Mesodermal cell (in vitro differentiated cells): ENCODE data around the gene AR.

Experiments
- H3K27ac ChIP-seq: 2 replicates; pipeline ENCODE4 v1.7.0; 2013; ENCODE audit warnings: mild to moderate bottlenecking, low read depth, low read length, moderate library complexity; ENCODE audit not compliant: severe bottlenecking
- H3K36me3 ChIP-seq: 2 replicates; pipeline ENCODE4 v1.7.1; 2013; ENCODE audit warnings: mild to moderate bottlenecking, low read length, moderate library complexity; ENCODE audit not compliant: control insufficient read depth, insufficient read depth
- H3K4me1 ChIP-seq: one replicate; pipeline ENCODE4 v1.7.1; 2013; ENCODE audit warnings: mild to moderate bottlenecking, low read length; ENCODE audit not compliant: insufficient read depth, control insufficient read depth, poor library complexity, severe bottlenecking
- H3K4me3 ChIP-seq: 2 replicates; pipeline ENCODE4 v1.7.0; 2013; ENCODE audit warnings: low read length, control low read depth, mild to moderate bottlenecking; ENCODE audit not compliant: insufficient read depth, poor library complexity, severe bottlenecking; ENCODE audit errors: extremely low read depth
- H3K9me3 ChIP-seq: 2 replicates; pipeline ENCODE4 v1.7.1; 2013; ENCODE audit warnings: mild to moderate bottlenecking, low read length, moderate library complexity; ENCODE audit not compliant: control insufficient read depth
- WGBS, 2 experiments: methylation state at CpG; one replicate each; pipeline ENCODE4 v1.1.5; 2013; ENCODE audit warnings: missing lambda C conversion rate in 2 of 2; ENCODE audit not compliant: insufficient coverage in 2 of 2; 5-methylcytosine and 5-hydroxymethylcytosine counted together

Gene AR

DNA sequence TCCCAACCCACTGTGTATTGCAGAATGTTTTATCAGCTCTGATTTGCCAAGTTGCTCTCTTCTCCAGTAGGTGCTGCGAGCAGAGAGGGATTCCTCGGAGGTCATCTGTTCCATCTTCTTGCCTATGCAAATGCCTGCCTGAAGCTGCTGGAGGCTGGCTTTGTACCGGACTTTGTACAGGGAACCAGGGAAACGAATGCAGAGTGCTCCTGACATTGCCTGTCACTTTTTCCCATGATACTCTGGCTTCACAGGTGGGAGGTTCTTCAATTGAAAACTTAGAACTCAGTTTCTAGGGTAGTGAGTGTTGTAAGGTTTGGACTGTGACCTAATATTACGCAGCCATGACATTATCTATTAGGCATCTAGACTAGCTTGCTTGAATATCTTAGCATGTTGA, 24.9 kb downstream of the AR start:
- Histone ChIP-seq H3K4me3 (no peak overlapping the region), H3K27ac (no peak overlapping the region), H3K36me3 (no peaks in the 10 kb centered on the region), H3K9me3 (no peaks in the 10 kb centered on the region), H3K4me1 (peaks cover 7% of the 10 kb centered on the region)
- WGBS, 2 experiments, result 83% methylated on average over 2 of the region's 5 CpGs; no CpG with 5 or more reads in 1 of the 2 experiments

DNA sequence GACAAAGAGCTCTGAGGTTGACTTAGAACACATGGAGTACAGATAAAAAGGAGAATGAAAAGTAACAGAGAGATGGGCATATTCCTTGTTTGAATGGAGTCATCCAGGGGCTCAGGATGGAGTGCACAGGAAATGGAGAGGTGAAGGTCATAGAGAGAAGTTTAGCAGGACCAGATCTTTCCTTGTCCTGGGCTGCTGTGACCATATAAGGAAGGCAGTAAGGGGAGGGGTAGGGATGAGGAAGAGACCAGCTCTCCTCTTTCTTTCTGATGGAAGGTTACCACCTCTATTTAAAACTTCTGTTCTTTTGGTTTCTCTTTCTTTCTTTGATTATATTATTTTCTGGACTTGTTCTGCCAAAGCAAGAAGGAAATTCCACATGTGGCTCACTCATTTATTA, 27.0 kb downstream of the AR start:
- Histone ChIP-seq H3K27ac (no peak overlapping the region), H3K4me3 (no peak overlapping the region), H3K4me1 (peaks cover 7% of the 10 kb centered on the region), H3K9me3 (no peaks in the 10 kb centered on the region), H3K36me3 (no peaks in the 10 kb centered on the region)

DNA sequence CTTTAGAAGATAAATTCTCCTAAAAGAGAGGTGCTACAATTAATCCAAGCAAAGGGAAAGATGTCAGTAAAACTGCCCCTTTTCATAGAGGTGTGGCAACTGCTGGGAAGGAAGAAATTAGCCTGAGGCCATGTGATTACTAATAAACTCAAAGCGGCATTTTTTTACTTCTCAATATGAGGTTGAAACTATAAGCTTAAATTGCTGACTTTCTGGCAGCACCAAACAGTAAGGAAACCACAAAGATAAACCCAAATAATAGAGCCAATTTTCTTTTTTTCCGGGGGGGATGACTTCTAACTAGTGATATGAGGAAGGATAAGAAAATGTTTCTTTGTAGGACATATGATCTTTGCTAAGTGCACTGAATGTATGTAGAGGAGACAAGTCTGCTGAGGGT, 30.9 kb downstream of the AR start:
- Histone ChIP-seq H3K36me3 (no peaks in the 10 kb centered on the region), H3K4me3 (no peak overlapping the region), H3K9me3 (no peaks in the 10 kb centered on the region), H3K4me1 (no peaks in the 10 kb centered on the region), H3K27ac (no peak overlapping the region)
- WGBS, 2 experiments, result no CpG with 5 or more reads among the region's 2 CpGs

DNA sequence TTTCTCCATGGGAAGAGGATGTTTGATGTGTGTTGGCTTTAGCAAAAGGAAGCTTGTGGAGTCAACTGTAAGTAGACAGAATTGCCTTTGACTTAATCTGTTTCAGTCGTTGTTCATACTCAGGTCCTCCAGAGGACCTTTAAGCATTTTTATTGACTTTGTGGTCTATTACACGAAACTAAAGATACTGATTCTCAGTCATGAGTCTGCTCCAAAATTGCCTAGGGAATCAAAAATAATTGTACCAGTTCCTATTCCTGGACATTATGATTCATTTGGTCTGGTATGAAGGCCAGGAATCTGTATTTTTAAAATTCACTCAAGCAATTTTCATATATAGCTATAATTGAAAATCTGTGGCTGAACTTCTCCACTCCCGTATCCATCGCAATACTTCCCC, 38.6 kb downstream of the AR start:
- 86% methylated on average over 2 of the region's 4 CpGs; no CpG with 5 or more reads in 1 of the 2 experiments for WGBS, 2 experiments
- no peaks in the 10 kb centered on the region for H3K4me1 ChIP-seq
- no peak overlapping the region for H3K4me3 ChIP-seq
- H3K9me3 ChIP-seq, result no peaks in the 10 kb centered on the region
- H3K27ac ChIP-seq, result no peak overlapping the region
- no peaks in the 10 kb centered on the region for H3K36me3 ChIP-seq

DNA sequence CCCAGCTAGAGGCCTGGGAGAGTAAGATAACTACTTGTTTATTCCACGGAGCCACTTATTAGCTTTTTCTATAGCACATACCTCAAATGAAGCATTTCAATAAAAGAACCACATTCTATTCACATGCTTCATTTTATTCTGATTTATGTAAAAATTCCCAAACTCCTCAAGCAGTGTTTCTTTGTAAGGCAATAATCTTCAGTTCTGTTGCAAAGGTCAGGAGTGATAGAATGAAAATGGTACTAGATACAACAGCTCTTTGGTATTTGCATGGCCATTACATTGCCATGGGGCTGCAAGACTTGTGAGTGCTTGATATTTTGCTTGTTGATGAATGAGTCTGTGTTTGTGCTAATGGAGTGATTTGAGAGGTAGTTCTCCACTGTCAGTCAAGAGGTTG, 39.4 kb downstream of the AR start:
- no CpG with 5 or more reads among the region's 1 CpG for WGBS, 2 experiments

GRCh38 chrX:67585401-67585800, 41.6 kb downstream of the AR start:
- H3K36me3 ChIP-seq, result no peaks in the 10 kb centered on the region
- H3K9me3 ChIP-seq, result no peaks in the 10 kb centered on the region
- WGBS, 2 experiments, result no CpG with 5 or more reads among the region's 3 CpGs
- no peak overlapping the region for H3K27ac ChIP-seq
- no peaks in the 10 kb centered on the region for H3K4me1 ChIP-seq
- H3K4me3 ChIP-seq, result no peak overlapping the region

More for the DNA sequence above, 39.4 kb downstream of the AR start:
- H3K9me3 ChIP-seq, result no peaks in the 10 kb centered on the region
- no peak overlapping the region for H3K27ac ChIP-seq
- no peak overlapping the region for H3K4me3 ChIP-seq
- H3K36me3 ChIP-seq, result no peaks in the 10 kb centered on the region
- H3K4me1 ChIP-seq, result no peaks in the 10 kb centered on the region

GRCh38 chrX:67587946-67588624, 44.3 kb downstream of the AR start:
- H3K4me3 ChIP-seq, result no peak overlapping the region

GRCh38 chrX:67596839-67597790, 53.3 kb downstream of the AR start:
- Histone ChIP-seq H3K27ac (no peak overlapping the region), H3K36me3 (no peaks in the 10 kb centered on the region), H3K4me1 (no peaks in the 10 kb centered on the region), H3K4me3 (no peak overlapping the region), H3K9me3 (no peaks in the 10 kb centered on the region)
- WGBS, 2 experiments, result 100% methylated on average over 1 of the region's 3 CpGs

More at GRCh38 chrX:67587946-67588624, 44.3 kb downstream of the AR start:
- H3K36me3 ChIP-seq, result no peaks in the 10 kb centered on the region
- no peaks in the 10 kb centered on the region for H3K4me1 ChIP-seq
- no peaks in the 10 kb centered on the region for H3K9me3 ChIP-seq
- WGBS, 2 experiments, result 100% methylated on average over 1 of the region's 3 CpGs; no CpG with 5 or more reads in 1 of the 2 experiments
- no peak overlapping the region for H3K27ac ChIP-seq

DNA sequence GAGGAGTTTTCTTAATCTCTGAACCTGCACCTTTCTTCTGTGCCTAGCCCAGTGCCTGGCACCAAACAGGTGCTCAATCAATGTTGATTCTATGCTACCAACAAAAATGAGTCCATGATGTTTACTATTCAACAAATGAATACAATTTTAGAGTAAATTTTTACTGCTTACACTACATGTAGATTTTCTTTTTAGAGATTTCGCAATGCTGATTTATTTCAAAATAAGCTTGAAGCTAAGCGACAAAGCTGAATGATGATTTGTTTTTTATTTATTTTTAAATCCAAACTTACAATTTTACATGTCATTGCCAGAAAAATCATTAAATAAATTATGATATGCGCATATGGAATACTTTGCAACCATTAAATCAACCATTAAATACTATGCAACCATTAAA, 55.7 kb downstream of the AR start:
- WGBS, 2 experiments, result no CpG with 5 or more reads among the region's 3 CpGs
- no peaks in the 10 kb centered on the region for H3K36me3 ChIP-seq

DNA sequence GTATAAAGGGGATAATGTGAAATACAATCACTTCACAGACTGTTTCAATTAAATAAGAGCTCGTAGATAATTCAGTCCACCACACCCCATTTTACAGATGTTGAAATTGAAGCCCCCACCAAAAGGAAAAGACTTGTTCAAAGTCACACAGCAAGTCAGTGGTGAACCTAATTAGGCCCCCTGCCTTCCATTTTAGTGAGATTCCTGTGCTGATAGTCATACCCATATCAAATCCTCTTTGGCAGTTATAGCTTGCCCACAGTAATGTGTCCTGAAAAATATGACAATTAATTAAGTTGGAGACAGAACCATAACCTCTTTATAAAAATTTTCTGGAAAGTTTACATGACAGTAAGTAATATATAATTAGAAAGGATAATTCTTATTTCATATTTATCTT, 58.0 kb downstream of the AR start:
- no CpG with 5 or more reads among the region's 1 CpG for WGBS, 2 experiments
- H3K27ac ChIP-seq, result no peak overlapping the region
- H3K9me3 ChIP-seq, result no peaks in the 10 kb centered on the region
- no peaks in the 10 kb centered on the region for H3K36me3 ChIP-seq
- H3K4me3 ChIP-seq, result no peak overlapping the region
- H3K4me1 ChIP-seq, result peaks cover 11% of the 10 kb centered on the region

More for the DNA sequence above, 55.7 kb downstream of the AR start:
- Histone ChIP-seq H3K9me3 (no peaks in the 10 kb centered on the region), H3K4me1 (peaks cover 11% of the 10 kb centered on the region), H3K4me3 (no peak overlapping the region), H3K27ac (no peak overlapping the region)
